ENCODE data around the gene CNOT6. TPM values are rescaled to one million over a fixed set of nuclear protein-coding genes. Genes with fewer than 3 reads are reported as not detected.
A peak's percentile ranks its signal among the peaks of the same experiment; 100 is the strongest.

CNOT6 gene
- total and polyA plus RNA-seq, 8 donors, result 3.8 to 14.1 (median 5.9) TPM

DNA sequence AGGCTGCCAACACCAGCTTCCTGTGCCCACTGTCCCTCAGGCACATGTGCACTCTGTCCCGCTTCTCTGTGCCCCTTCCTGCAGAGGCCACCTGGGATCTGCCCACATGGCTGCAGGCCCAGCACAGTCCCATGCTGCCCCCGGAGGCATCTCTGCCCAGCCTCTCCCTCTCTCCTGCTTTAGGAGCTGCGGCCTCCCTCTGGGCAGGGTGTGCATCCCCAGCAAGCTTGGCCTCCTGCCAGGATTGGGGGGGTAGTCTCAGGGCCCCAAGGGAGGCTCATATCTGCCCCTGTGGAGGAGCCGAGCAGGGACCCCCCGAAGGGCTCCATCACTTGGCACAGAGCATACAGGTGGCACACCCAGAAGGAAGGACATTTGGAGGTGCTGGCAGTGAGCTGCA is 130.4 kb downstream of the CNOT6 start:
- TF ChIP-seq, protein P1, sequence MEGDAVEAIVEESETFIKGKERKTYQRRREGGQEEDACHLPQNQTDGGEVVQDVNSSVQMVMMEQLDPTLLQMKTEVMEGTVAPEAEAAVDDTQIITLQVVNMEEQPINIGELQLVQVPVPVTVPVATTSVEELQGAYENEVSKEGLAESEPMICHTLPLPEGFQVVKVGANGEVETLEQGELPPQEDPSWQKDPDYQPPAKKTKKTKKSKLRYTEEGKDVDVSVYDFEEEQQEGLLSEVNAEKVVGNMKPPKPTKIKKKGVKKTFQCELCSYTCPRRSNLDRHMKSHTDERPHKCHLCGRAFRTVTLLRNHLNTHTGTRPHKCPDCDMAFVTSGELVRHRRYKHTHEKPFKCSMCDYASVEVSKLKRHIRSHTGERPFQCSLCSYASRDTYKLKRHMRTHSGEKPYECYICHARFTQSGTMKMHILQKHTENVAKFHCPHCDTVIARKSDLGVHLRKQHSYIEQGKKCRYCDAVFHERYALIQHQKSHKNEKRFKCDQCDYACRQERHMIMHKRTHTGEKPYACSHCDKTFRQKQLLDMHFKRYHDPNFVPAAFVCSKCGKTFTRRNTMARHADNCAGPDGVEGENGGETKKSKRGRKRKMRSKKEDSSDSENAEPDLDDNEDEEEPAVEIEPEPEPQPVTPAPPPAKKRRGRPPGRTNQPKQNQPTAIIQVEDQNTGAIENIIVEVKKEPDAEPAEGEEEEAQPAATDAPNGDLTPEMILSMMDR (IDR thresholded peaks at IDR 0.05), result no peak
- WGBS, 2 donors, result 46 to 48% methylated on average over 5 of the region's 5 CpGs
- peaks cover 0 to 2% (median 0%) of the 10 kb centered on the region in 4 donors for H3K27me3 ChIP-seq
- no peak overlapping the region for H3K4me3 ChIP-seq
- no peak for FAIRE-seq
- ATAC-seq, result no peak
- DNase-seq, result no peak
- no peaks in the 10 kb centered on the region for H3K9me3 ChIP-seq
- no peak overlapping the region for H3K27ac ChIP-seq
- intact Hi-C loops (cut with DNase I), result no loop called here
- H3K4me1 ChIP-seq, result no peaks in the 10 kb centered on the region
- H3K36me3 ChIP-seq, result no peaks in the 10 kb centered on the region

DNA sequence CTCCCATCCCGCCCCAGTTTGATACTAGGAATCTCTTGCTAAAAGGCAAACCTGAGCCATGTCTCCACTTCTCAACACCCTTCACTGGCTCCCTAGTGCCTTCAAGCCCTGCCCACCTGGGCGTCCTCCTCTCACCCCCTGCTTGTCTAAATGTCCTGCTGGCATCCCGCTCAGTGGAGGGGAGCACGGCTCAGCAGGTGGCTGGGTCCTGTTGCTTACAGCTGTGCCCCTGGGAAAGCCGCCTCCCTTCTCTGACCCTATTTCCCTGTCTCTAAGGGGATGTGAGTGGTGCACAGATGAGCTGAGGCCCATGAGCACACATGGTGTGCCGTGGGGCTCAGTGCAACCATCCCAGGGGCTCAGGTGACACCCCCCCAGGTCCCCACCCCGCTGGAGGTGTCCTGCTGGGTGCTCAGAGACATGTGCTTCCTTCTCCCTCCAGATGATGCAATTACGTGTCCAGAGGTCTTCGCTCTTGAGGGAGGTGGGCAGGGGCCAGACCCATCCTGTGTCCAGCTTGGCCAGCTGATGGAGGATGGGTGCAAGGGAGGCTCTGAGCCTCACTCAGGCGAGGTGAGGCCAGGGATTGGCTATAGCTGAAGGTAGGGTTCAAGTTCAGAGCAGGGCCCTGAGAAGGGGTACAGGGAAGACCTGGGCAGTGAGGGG is 131.1 kb downstream of the CNOT6 start:
- H3K27ac ChIP-seq, result no peak overlapping the region
- H3K9me3 ChIP-seq, result no peaks in the 10 kb centered on the region
- DNase-seq (no peak), FAIRE-seq (no peak), ATAC-seq (no peak)
- 63 to 69% methylated on average over 9 to 10 of the region's 10 CpGs for WGBS, 2 donors
- H3K4me3 ChIP-seq, result no peak overlapping the region
- no peaks in the 10 kb centered on the region for H3K4me1 ChIP-seq
- TF ChIP-seq, protein P1 (IDR thresholded peaks at IDR 0.05), result no peak
- H3K27me3 ChIP-seq, result no peaks in the 10 kb centered on the region
- intact Hi-C loops (cut with DNase I), result no loop called here
- no peaks in the 10 kb centered on the region for H3K36me3 ChIP-seq

DNA sequence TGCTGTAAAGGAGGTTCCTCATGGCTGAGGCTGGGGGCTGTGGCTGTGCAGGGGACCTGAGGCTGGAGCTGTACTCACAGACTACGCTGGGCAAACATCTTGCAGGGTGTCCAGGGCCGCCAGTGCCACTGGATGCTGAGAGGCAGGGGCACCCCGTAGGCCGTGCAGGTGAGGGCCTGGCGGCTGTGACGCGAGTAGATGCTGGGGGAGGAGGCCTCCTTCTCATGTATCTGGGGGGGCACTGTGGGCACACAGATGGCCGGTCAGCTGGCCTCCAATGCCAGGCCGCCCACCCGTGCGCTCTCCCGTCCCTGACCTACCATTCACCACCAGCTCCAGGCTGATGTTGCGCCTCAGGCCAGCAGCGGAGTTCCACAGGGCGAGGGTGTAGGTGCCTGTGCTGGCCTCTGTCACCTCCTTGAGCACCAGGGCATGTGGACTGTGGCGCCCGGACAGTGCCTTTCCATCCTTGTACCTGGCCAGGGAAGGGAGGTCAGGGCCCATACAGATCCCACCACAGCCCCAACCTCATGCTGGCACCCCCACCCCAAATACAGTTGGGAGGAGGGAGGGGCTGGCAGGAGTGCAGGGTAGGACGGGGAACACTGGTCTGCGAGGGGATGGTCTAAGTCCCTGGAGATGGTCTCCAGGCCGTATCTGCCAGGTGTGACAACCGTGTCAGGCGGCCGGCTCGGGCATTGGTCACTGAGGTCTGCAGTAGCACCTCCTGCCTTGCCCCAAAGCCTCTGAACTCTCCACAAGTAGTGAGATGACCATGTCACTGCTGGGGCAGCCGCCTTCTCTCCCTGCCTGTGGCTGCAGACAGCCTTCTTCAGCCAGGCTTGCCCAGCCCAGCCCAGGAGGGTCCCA is 131.8 kb downstream of the CNOT6 start:
- WGBS, 2 donors, result 76 to 88% methylated on average over 25 of the region's 25 CpGs
- ATAC-seq, result no peak
- peak in 2 of 6 donors; percentile 9 to 53 for DNase-seq
- Histone ChIP-seq H3K27me3 (no peaks in the 10 kb centered on the region), H3K4me3 (no peak overlapping the region), H3K4me1 (no peaks in the 10 kb centered on the region), H3K9me3 (no peaks in the 10 kb centered on the region), H3K27ac (no peak overlapping the region), H3K36me3 (no peaks in the 10 kb centered on the region)
- no peak for FAIRE-seq
- intact Hi-C loops (cut with DNase I), result no loop called here
- TF ChIP-seq, protein P1 (IDR thresholded peaks at IDR 0.05), result no peak

DNA sequence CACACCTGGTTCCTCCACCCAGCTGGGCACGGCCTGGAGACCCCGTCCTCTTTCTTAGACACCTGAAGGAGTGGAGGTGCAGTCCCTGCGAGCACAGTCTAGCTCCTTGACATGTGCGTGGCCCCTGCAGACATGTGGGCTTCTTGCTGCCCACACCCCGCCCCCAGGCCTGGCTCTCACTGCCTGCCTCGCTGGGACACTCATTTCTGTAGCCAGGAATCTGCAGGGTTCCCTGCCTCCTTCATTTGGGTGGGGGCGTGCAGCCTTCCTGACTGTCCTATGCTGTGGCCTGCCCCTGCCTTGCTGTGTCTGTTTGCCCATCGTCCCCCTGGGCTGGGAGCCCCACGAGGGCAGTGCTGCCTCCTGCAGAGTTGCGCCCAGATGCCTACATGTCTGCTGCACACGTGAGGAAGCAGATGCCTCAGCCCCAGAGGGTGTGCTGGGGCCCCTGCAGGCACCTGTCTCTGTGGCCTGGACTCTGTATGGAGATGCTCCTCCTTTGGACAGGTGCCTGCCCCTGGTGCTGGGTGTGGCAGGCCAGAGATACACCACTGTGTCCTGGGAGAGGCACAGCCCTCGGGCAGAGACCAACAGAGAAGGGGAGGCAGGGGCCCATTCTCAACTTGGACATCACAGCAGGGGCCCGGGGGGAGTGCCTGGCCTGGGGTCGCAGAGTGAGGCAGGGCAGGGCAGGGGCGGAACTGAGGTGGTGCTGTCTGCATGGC is 132.6 kb downstream of the CNOT6 start:
- ATAC-seq (no peak), DNase-seq (peak in 2 of 6 donors; percentile 6 to 53), FAIRE-seq (no peak)
- H3K4me1 ChIP-seq, result no peaks in the 10 kb centered on the region
- H3K27ac ChIP-seq, result no peak overlapping the region
- no peaks in the 10 kb centered on the region for H3K36me3 ChIP-seq
- no peak overlapping the region for H3K4me3 ChIP-seq
- 60 to 70% methylated on average over 15 of the region's 15 CpGs for WGBS, 2 donors
- H3K9me3 ChIP-seq, result no peaks in the 10 kb centered on the region
- no peaks in the 10 kb centered on the region for H3K27me3 ChIP-seq
- intact Hi-C loops (cut with DNase I), result no loop called here
- TF ChIP-seq, protein P1 (IDR thresholded peaks at IDR 0.05), result no peak

Measured in pancreas (tissue), 10 donors.